Measurements from ENCODE around the gene FGF22.
"Not testable (repeated sequence)": the region's sequence is repeated elsewhere in the genome, so short reads cannot be mapped to it uniquely, and the experiment has no call there.

The FGF22 gene

DNA sequence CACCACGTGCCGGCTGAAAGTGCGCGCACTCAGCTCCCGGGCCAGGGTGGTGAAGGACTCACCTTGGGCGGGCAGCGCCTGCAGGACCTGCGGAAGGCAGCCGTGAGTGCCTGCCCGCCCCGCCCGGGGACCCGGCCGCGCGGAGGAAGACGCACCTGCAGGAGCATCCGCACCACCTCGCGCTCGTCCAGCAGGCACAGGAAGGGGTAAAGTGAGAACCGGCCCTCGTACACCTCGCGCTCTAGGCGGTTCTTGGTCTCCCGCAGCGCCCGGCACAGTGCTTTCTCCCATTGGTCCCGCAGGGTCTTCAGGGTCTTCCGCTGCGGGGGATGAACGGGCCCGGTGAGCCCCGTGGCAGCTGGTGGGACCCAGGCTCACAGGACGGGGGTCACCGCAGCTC is 17.0 kb upstream of the FGF22 start:
- DNase-seq: no peak

DNA sequence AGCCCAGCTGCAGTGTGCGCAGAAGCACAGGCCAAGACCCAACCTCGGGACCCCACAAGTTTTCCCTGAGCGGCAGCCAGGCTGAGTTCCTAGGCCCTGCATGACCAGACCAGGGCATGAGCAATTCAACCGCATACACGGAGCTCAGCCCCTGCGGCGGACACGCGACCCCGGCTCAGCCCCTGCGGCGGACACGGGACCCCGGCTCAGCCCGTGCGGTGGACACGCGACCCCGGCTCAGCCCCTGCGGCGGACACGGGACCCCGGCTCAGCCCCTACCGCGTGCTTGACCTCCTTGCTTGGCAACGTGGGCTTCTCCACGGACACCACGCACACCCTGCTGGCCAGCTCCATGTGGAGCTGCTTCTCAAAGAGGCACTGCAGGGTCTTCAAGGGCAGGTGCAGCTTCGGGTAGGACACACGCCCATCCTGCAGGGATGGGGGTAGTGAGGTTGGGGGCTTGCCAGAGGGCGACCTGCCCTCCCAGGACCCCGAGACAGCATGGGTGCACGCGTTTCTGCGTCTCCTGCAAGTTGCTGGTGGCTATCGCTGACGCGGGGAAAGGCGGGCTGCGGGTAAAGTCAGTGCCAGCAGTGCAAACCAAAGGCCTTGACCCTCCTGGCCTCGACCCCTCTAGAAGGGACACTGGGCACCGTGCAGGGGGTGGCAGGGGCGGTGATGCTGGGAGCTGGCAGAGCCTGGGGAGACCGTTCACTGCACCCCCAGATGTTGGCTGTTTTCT is 16.3 kb upstream of the FGF22 start:
- DNase-seq: no peak

DNA sequence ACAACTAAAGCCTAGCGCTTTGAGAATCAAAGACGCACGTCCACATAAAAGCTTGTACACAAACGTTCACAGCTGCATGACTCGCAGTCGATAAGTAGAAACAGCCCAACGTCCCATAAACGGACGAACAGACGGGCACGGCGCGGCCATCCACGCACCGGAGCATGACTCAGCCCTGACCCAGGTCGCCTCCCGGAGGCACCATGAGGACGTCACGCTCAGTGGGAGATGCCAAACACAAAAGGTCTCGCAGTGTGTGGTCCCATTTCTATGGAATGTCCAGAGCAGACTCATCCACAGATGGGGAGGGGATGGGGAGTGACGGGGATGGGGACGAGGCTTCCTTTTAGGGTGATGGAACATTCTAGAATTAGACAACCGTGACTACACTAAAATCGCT is 15.7 kb upstream of the FGF22 start:
- no peak for DNase-seq

DNA sequence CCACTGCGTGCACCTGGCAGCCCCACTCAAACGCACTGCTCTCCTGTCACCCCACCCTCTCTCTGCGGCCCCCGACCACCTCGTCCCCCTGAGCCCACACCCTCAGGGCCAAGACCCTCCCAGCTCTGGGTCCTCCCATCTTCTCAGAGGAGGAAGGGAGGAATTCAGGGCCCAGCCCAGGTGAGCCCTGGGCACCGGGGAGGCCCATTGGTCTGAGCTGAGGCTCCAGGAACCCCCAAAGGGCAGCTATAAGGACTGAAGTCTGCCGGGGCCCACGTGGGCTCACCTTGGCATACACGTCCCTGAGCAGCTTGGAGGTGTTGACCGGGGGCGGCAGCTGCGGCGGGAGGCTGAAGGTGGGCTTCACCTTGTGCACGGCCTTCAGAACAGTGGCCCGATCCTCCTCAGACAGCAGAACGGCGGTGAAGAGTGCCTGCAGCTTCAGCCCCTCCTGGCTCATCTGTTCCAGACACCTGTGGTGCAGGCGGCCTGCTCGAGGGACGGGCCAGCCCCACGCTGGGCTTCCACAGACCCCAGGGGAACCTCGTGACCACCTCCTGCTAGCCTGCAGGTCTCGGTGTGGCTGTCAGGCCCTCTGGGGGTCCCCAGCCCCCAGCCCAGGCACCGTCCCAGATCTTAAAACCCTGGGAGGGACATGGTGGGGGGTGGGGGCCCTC is 15.1 kb upstream of the FGF22 start:
- DNase-seq: no peak

- no peak for DNase-seq
Measured at GRCh38 chr19:625257-625656, 14.4 kb upstream of the FGF22 start.

DNA sequence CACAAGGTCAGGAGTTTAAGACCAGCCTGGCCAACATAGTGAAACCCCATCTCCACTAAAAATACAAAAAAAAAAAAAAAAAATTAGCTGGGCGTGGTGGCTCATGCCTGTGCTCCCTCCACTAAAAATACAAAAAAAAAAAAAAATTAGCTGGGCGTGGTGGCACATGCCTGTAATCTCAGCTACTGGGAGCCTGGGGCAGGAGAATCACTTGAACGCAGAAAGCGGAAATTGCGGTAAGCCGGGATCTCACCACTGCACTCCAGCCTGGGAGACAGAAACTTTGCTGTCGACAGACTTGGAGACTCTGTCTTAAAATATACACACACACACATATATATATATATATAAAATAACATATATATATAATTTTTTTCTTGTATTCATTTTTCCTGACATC is 13.1 kb upstream of the FGF22 start:
- not testable (repeated sequence) for DNase-seq

DNA sequence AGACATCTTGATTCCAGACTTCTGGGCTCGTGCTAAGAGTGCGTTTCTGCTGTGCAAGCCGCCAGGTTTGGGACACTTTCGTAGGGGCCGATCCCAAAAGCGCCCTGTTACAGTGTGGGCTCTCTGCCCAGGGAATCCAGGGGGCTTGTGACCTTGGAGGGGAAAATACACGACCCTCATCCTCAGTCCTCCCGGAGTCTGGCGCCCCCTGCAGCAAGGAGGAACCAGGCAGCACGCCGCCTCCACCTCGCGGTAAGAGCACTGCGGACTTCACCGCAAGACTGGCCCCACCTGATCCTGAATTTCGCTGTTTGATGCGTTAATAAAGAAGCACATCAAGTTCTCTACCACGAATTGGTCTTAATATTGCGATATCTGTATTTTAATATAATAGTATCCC is 11.5 kb upstream of the FGF22 start:
- DNase-seq: no peak

- DNase-seq: not testable (repeated sequence)
Measured at GRCh38 chr19:629515-629914, 10.2 kb upstream of the FGF22 start.

DNA sequence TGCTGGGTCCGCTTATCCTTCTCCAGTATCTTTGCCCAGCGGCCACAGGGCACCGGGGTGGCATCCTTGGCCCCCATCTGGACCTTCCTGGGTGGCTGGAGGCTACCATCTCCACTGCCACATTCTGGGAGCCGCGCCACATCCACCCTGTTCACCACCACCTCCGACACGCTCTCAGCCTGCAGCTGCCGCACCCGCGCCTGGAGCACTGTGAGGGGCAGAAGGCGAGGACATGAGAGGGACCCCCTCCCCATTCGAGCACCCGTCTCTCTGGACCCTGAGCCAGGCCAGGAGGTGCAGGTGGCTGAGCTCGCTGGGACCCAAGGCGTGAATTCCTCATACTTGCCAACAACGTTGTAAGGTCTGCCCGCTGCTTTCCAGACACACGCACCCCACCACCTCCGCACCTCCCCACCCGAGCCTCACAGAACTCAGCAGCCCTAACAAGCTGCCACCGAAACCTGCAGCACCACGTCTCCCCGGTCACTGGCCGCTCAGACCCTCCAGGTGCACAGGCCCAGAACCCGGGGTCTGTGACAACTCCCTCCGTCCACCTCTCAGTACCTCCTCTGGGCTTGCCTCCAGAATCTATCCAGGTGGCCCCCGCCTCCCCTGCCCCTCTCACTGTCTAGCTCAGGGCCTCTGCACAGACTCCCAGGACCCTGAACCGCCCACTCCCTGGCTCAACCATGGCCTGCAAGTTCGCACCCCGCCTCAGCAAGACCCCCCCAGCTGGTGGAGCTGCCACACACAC is 9.5 kb upstream of the FGF22 start:
- DNase-seq: no peak

- peak; percentile 56 for DNase-seq
Measured at GRCh38 chr19:632579-633067, 7.1 kb upstream of the FGF22 start.

GRCh38 chr19:633068-633785 is 6.5 kb upstream of the FGF22 start, which contains the start of gene POLRMT:
Gene POLRMT (minus strand): TSS chr19:633537. CDS start chr19:633512, 25 bp downstream.
- DNase-seq: peak; percentile 99

GRCh38 chr19:633786-634639 is 5.7 kb upstream of the FGF22 start:
- DNase-seq: no peak

- DNase-seq: no peak
Measured at GRCh38 chr19:634975-635652, 4.6 kb upstream of the FGF22 start.

GRCh38 chr19:638906-639252 is 800 bp upstream of the FGF22 start:
- DNase-seq: no peak

DNA sequence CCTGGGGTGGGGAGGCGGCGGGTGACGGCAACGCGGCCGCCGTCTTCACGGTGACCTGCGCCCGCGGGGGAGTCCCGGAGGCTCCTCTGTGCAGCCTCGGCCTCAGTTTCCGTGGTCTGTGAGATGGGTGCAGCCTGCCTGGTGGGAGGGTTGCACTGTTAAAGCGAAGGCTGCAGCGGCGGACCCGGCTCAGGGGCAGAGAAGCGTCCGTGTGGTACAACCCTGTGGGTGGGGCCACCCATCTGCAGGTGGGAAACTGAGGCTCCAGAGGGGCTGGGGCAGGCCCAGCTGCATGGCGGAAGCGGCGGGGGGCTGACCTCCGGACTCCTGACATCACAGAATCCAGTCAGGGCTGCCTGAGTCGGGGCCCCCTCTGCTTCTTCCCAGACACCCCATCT is 481 bp downstream of the FGF22 start:
- no peak for DNase-seq

GRCh38 chr19:640606-641189 is 1.0 kb downstream of the FGF22 start:
- no peak for DNase-seq

DNA sequence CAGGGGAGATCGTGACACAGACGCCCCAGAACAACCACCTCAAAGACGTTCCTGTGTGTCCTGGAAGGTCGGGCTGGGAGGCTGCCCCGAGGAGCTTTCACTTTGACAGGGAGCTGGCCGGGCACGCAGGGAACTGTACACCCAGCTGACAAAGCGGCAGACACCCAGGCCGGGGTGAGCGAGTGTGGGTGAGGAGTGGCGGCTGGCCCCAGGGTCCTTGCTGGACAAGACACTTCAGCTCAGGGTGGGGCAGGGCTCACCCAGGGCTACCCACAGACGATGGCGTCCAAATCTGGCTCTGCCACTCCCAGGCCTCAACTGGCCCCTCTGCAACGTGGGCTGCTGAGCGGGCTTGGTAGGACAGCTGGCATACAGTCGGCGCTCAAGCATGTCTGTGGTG is 2.0 kb downstream of the FGF22 start:
- DNase-seq: no peak

DNA sequence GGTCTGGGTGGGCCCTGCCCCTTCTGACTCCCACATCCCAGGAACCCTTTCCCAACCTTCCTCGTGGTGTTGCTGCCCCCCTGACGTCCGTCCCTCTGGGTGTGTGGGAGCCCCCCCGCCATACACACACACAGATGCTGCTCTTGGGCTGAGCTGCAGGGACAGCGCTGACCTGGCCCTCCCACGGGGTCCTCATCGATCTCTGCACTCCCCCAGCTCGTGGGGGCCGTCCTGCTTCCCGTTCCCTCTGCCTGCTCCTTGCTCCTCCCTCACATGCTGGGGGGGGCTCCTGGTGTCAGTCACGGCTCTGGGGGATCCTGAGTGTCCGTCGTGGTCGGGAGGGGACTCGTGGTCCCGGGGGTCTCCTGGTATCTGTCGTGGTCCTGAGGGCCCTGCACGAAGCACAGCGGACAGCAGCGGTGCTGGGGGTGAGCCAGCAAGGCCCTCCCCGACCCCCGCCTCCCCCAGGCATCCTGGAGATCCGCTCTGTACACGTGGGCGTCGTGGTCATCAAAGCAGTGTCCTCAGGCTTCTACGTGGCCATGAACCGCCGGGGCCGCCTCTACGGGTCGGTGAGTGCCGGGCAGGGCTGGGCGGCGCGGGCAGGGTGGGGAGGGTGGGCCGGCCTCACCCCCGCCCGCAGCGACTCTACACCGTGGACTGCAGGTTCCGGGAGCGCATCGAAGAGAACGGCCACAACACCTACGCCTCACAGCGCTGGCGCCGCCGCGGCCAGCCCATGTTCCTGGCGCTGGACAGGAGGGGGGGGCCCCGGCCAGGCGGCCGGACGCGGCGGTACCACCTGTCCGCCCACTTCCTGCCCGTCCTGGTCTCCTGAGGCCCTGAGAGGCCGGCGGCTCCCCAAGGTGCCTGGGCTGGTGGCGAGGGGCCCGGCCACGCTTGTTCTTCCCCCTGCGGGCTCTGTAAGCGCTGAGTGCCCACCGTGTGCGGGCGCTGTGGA is 3.4 kb downstream of the FGF22 start:
- DNase-seq: no peak

- DNase-seq: no peak
Measured at GRCh38 chr19:643736-644135, 4.1 kb downstream of the FGF22 start.

- no peak for DNase-seq
Measured at GRCh38 chr19:644363-644762, 4.7 kb downstream of the FGF22 start.
